ENCODE results near the gene FARSA.
A peak's percentile ranks its signal among the peaks of the same experiment; 100 is the strongest.

GRCh38 chr19:12953138-12953798 is 19.8 kb upstream of the FARSA start:
- TF ChIP-seq GATA3 (IDR thresholded peaks at IDR 0.05; ENCODE audit: low read depth, low read length) (no peak), GATA2 (IDR thresholded peaks at IDR 0.05; ENCODE audit: low read depth, low read length) (peak; percentile 20; the same call in 1 of the 2 replicates)

Measured in SH-SY5Y (cell line).